Measurements from ENCODE around the gene PABPC1L2A. TPM values are rescaled to one million over a fixed set of nuclear protein-coding genes. Genes with fewer than 3 reads are reported as not detected.
"Not testable (repeated sequence)": the region's sequence is repeated elsewhere in the genome, so short reads cannot be mapped to it uniquely, and the experiment has no call there.

PABPC1L2A gene
- not detected for total RNA-seq

GRCh38 chrX:73079024-73079562, at the start of gene PABPC1L2A:
TSS of gene PABPC1L2A (minus strand) at chrX:73079512. CDS start at chrX:73079386, 126 bp downstream.
- not testable (repeated sequence) for ATAC-seq

GRCh38 chrX:73127700-73128241, 48.5 kb upstream of the PABPC1L2A start:
- no peak for ATAC-seq

DNA sequence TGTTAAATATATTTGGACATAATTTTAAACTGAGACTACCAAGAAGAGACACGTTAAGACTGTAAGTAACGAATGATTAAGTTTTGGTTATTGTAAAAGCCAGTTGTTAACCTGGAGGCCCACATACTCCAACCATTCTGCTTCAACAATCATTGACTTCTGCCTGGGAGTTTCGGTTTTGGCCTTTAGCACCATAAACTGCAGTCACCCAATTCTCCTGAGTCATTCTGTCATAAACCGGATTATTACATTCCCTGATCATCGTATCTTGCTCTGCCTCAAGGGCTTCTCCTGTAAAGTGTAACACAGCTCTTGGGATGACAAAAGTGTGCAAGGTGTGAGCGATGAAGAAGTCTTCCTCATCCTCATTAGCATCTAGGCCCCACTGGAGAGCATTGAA, 46.9 kb upstream of the PABPC1L2A start:
- ATAC-seq: no peak

- ATAC-seq: not testable (repeated sequence)
These were observed 20.2 kb upstream of the PABPC1L2A start for GRCh38 chrX:73099505-73099904.

- not testable (repeated sequence) for ATAC-seq
These were observed 7.5 kb upstream of the PABPC1L2A start for GRCh38 chrX:73086766-73087165.

GRCh38 chrX:73079884-73080283, 572 bp upstream of the PABPC1L2A start:
- ATAC-seq: not testable (repeated sequence)

DNA sequence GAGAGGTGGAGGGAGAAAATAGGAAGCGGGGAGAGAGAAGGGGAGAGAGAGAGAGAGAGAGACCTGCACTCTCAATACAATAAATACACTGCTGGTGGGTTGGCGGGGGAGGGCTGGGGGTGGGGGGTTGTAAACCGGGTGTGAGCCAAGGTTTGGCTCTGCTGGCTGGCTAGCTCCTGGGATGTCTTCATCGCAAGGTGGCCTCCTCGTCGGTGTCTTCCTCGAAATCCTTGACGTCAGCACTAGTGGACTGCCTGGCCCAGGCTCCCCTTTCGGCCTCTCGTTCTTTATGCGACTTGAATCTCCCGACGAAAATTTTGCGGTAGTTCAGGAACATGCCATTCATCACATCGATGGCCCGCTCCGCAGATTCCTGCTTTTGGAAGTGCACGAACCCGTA, 715 bp downstream of the PABPC1L2A start:
- not testable (repeated sequence) for ATAC-seq

GRCh38 chrX:73076838-73077237, 2.5 kb downstream of the PABPC1L2A start:
- ATAC-seq: no peak

GRCh38 chrX:73069365-73070035, 9.8 kb downstream of the PABPC1L2A start:
- no peak for ATAC-seq

- no peak for ATAC-seq
These were observed 10.6 kb downstream of the PABPC1L2A start for GRCh38 chrX:73068467-73069364.

DNA sequence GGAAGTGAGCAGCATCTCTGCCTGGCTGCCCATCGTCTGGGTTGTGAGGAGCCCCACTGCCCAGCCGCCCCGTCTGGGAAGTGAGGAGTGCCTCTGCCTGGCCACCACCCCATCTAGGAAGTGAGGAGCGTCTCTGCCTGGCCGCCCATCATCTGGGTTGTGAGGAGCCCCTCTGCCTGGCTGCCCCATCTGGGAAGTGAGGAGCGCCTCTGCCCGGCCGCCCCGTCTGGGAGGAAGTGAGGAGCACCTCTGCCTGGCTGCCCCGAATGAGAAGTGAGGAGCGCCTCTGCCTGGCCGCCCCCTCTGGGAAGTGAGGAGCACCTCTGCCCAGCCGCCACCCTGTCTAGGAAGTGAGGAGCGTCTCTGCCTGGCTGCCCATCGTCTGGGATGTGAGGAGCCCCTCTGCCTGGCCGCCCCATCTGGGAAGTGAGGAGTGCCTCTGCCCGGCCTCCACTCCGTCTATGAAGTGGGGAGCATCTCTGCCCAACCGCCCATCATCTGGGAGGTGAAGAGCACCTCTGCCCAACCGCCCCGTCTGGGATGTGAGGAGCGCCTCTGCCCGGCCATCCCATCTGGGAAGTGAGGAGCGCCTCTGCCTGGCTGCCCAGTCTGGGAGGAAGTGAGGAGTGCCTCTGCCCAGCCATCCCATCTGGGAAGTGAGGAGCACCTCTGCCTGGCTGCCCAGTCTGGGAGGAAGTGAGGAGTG, 11.4 kb downstream of the PABPC1L2A start:
- ATAC-seq: not testable (repeated sequence)

DNA sequence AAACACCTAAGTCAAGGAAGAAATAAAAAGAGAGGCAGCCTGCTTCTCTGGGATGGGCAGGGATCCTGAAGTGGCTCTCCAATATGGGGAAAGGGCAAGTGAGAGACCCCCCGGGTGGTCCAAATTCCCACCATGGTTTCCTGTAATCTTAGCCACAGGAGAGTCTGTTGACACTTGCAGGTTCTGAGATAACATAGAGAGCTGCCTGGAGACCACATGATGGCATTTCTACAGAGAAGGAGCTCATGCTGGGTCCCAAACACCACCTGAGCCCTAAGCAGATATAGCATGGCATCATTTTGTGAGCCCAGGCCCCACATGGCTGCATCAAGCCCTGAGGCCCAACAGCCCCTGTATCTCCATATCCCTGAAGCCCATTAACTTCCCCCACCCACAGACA, 50.4 kb downstream of the PABPC1L2A start:
- no peak for ATAC-seq

Other genes starting within 250 kb of the PABPC1L2A start
- gene FAM236C, start 166.9 kb downstream of the PABPC1L2A start, total RNA-seq: not detected
- not detected for gene FAM236A, start 141.3 kb downstream of the PABPC1L2A start, total RNA-seq
- gene DMRTC1, start 135.7 kb downstream of the PABPC1L2A start, total RNA-seq: not detected
- not detected for gene PABPC1L2B, start 76.6 kb downstream of the PABPC1L2A start, total RNA-seq
- gene NAP1L2, start 135.3 kb upstream of the PABPC1L2A start, total RNA-seq: 0.92 TPM